GM12864 (cell line): ENCODE measurements around the gene TJP3.
"Not testable (repeated sequence)": the region's sequence is repeated elsewhere in the genome, so short reads cannot be mapped to it uniquely, and the experiment has no call there.

Experiments
- DNase-seq: peaks from one replicate; pipeline ENCODE4 v3.0.0-alpha.2; 2011; ENCODE audit warnings: low read depth
- H3K4me3 ChIP-seq: 2 replicates; pipeline ENCODE4 v1.5.1; 2011; ENCODE audit warnings: mild to moderate bottlenecking, low read depth, low read length, control low read depth
- CTCF ChIP-seq: IDR thresholded peaks from 2 replicates; pipeline ENCODE4 v1.5.1; 2011; ENCODE audit warnings: low read depth, mild to moderate bottlenecking, moderate library complexity, low read length, control low read depth, inconsistent platforms; ENCODE audit errors: missing control alignments

Gene TJP3

GRCh38 chr19:3752492-3752891, 44.3 kb downstream of the TJP3 start:
- TF ChIP-seq CTCF = no peak
- DNase-seq = no peak
- no peak overlapping the region for H3K4me3 ChIP-seq

- H3K4me3 ChIP-seq = no peak overlapping the region
- no peak for DNase-seq
- no peak for TF ChIP-seq CTCF
These were observed 45.6 kb downstream of the TJP3 start for GRCh38 chr19:3753631-3754410.

GRCh38 chr19:3757705-3758104, 49.5 kb downstream of the TJP3 start:
- H3K4me3 ChIP-seq, DNase-seq: not testable (repeated sequence)

- not testable (repeated sequence) for H3K4me3 ChIP-seq, DNase-seq
These were observed 50.1 kb downstream of the TJP3 start for GRCh38 chr19:3758297-3758696.

- DNase-seq = no peak
- TF ChIP-seq CTCF = no peak
- H3K4me3 ChIP-seq = no peak overlapping the region
These were observed 51.5 kb downstream of the TJP3 start for GRCh38 chr19:3759482-3760254.

- no peak for TF ChIP-seq CTCF
- no peak for DNase-seq
- H3K4me3 ChIP-seq = peak overlapping the region; percentile 84
These were observed 52.7 kb downstream of the TJP3 start for GRCh38 chr19:3760871-3761361.

GRCh38 chr19:3761382-3762129, 53.4 kb downstream of the TJP3 start, which contains the start of gene APBA3:
Gene APBA3, minus strand, starts transcription at chr19:3761692. Its CDS starts 1,428 bp downstream, at chr19:3760264.
- peak within 1 kb of the TSS; percentile 87 for H3K4me3 ChIP-seq
- TF ChIP-seq CTCF = peak; percentile 72
- DNase-seq = peak; percentile 69
